ENCODE measurements around the gene TLR6. TPM values are rescaled to one million over a fixed set of nuclear protein-coding genes. Genes with fewer than 3 reads are reported as not detected.

TLR6 gene
- total RNA-seq, 1 experiment from 2014 or later = 1.5 TPM

DNA sequence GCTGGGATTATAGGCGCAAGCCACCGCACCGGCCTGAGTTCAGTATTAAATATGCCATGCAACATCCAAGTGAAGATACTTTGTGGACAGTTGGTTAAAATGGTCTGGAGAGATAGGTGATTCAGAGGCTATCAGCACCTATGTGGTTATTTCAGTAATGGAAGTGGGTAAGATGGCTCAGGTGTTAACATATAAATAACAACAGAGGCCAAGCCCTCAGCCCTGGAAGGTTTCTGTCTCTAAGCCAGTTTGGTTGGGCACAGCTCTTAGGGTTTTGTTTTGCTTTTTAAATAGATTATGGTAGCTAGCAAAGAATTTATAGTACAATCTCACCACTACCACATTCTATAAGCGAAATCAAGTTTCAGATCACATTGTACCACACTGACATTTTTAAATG, 27.6 kb upstream of the TLR6 start:
- intact Hi-C loops (cut with micrococcal nuclease; ENCODE audit: unreplicated experiment) = no loop called here
- no peaks in the 10 kb centered on the region for H3K36me3 ChIP-seq (ENCODE audit: insufficient read depth, low read length, poor library complexity, severe bottlenecking)
- no peak overlapping the region for H3K4me3 ChIP-seq (ENCODE audit: low read depth, low read length, poor library complexity, severe bottlenecking)
- no peak for DNase-seq (ENCODE audit: low spot score)
- BruUV-seq (replicated peaks) = no TSS peak
- no peaks in the 10 kb centered on the region for H3K9me3 ChIP-seq (ENCODE audit: low read depth, low read length, poor library complexity, severe bottlenecking)
- H3K4me1 ChIP-seq (ENCODE audit: insufficient read depth, low read length, poor library complexity, severe bottlenecking) = peaks cover 4% of the 10 kb centered on the region
- ChIA-PET POLR2A (ENCODE audit: low non-redundant PET) (no interaction called here), CTCF (no interaction called here)
- H3K27ac ChIP-seq (ENCODE audit: low read depth, low read length, poor library complexity, severe bottlenecking) = no peak overlapping the region
- TF ChIP-seq, protein P1, sequence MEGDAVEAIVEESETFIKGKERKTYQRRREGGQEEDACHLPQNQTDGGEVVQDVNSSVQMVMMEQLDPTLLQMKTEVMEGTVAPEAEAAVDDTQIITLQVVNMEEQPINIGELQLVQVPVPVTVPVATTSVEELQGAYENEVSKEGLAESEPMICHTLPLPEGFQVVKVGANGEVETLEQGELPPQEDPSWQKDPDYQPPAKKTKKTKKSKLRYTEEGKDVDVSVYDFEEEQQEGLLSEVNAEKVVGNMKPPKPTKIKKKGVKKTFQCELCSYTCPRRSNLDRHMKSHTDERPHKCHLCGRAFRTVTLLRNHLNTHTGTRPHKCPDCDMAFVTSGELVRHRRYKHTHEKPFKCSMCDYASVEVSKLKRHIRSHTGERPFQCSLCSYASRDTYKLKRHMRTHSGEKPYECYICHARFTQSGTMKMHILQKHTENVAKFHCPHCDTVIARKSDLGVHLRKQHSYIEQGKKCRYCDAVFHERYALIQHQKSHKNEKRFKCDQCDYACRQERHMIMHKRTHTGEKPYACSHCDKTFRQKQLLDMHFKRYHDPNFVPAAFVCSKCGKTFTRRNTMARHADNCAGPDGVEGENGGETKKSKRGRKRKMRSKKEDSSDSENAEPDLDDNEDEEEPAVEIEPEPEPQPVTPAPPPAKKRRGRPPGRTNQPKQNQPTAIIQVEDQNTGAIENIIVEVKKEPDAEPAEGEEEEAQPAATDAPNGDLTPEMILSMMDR (conservative IDR thresholded peaks at IDR 0.05; ENCODE audit: low read depth, low read length) = no peak
- TF ChIP-seq EZH2 (IDR thresholded peaks at IDR 0.05; ENCODE audit: borderline replicate concordance, low read depth, low read length, poor library complexity, severe bottlenecking) = no peak
- H3K27me3 ChIP-seq (replicated peaks; ENCODE audit: insufficient read depth, low read depth, low read length, poor library complexity) = no peaks in the 10 kb centered on the region

DNA sequence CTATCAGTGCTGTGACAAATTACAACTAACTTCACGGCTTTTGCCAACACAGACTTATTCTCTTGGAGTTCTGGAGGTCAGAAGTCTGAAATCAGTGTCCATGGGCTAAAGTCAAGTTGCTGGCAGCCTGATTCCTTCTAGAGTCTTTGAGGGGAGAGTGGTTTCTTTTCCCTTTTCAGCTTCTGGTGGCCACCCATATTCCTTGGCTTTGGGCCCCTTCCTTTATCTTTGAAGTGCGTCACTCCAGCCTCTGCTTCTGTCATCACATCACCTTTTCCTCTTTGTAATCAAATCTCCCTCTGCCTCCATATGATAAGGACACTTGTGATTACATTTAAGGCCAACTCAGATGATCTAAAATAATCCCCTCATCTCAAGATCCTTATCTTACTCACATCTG, 20.0 kb upstream of the TLR6 start:
- TF ChIP-seq EZH2 (IDR thresholded peaks at IDR 0.05; ENCODE audit: borderline replicate concordance, low read depth, low read length, poor library complexity, severe bottlenecking) = no peak
- TF ChIP-seq, protein P1 (conservative IDR thresholded peaks at IDR 0.05; ENCODE audit: low read depth, low read length) = no peak
- Histone ChIP-seq H3K27ac (ENCODE audit: low read depth, low read length, poor library complexity, severe bottlenecking) (no peak overlapping the region), H3K4me1 (ENCODE audit: insufficient read depth, low read length, poor library complexity, severe bottlenecking) (no peaks in the 10 kb centered on the region), H3K9me3 (ENCODE audit: low read depth, low read length, poor library complexity, severe bottlenecking) (no peaks in the 10 kb centered on the region), H3K36me3 (ENCODE audit: insufficient read depth, low read length, poor library complexity, severe bottlenecking) (no peaks in the 10 kb centered on the region), H3K27me3 (replicated peaks; ENCODE audit: insufficient read depth, low read depth, low read length, poor library complexity) (no peaks in the 10 kb centered on the region), H3K4me3 (ENCODE audit: low read depth, low read length, poor library complexity, severe bottlenecking) (no peak overlapping the region)
- intact Hi-C loops (cut with micrococcal nuclease; ENCODE audit: unreplicated experiment) = no loop called here
- ChIA-PET POLR2A (ENCODE audit: low non-redundant PET) (interaction anchor here (0.5 kb wide), 1 partner anchor 305 kb away, joined by 3 read pairs; no protein-coding TSS in a partner anchor), CTCF (no interaction called here)
- BruUV-seq (replicated peaks) = no TSS peak
- DNase-seq (ENCODE audit: low spot score) = no peak

DNA sequence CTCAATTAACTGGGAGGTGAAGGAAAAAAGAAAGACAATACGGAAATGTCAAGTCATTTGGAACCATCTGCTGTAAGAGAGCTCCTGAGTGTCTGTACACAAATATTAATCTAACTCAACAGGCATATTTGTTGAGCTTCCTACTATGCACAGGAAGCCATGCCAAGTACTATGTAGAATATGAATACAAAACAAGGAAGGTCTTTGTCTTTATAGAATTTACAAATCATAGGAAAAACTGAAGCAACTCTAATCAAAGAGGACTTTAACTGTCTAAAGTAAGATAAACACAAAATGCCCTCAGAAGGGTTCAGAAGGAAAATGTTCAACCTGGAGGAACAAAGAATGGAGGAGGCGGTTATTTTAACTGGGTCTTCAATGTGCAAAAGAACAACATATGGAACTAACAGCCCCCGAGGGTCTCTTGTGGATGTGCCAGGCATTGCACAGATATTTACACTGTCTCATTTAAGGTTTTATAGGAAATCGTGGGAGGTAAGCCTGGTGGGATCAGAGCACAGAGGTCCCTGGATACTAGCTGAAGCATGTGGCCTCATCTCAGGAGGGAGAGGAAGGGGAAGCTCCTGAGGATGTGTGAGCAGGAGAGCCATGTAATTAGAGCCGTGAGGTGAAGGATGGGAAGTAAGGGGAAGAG, 16.8 kb upstream of the TLR6 start:
- TF ChIP-seq EZH2 (IDR thresholded peaks at IDR 0.05; ENCODE audit: borderline replicate concordance, low read depth, low read length, poor library complexity, severe bottlenecking) = no peak
- TF ChIP-seq, protein P1 (conservative IDR thresholded peaks at IDR 0.05; ENCODE audit: low read depth, low read length) = no peak
- Histone ChIP-seq H3K36me3 (ENCODE audit: insufficient read depth, low read length, poor library complexity, severe bottlenecking) (no peaks in the 10 kb centered on the region), H3K9me3 (ENCODE audit: low read depth, low read length, poor library complexity, severe bottlenecking) (no peaks in the 10 kb centered on the region), H3K27ac (ENCODE audit: low read depth, low read length, poor library complexity, severe bottlenecking) (no peak overlapping the region), H3K4me1 (ENCODE audit: insufficient read depth, low read length, poor library complexity, severe bottlenecking) (no peaks in the 10 kb centered on the region), H3K27me3 (replicated peaks; ENCODE audit: insufficient read depth, low read depth, low read length, poor library complexity) (no peaks in the 10 kb centered on the region), H3K4me3 (ENCODE audit: low read depth, low read length, poor library complexity, severe bottlenecking) (no peak overlapping the region)
- no peak for DNase-seq (ENCODE audit: low spot score)
- intact Hi-C loops (cut with micrococcal nuclease; ENCODE audit: unreplicated experiment) = no loop called here
- CTCF ChIA-PET = no interaction called here
- BruUV-seq (replicated peaks) = no TSS peak
- POLR2A ChIA-PET (ENCODE audit: low non-redundant PET) = no interaction called here

All from A673 (cell line).